ENCODE data around the gene APEH.

APEH gene

DNA sequence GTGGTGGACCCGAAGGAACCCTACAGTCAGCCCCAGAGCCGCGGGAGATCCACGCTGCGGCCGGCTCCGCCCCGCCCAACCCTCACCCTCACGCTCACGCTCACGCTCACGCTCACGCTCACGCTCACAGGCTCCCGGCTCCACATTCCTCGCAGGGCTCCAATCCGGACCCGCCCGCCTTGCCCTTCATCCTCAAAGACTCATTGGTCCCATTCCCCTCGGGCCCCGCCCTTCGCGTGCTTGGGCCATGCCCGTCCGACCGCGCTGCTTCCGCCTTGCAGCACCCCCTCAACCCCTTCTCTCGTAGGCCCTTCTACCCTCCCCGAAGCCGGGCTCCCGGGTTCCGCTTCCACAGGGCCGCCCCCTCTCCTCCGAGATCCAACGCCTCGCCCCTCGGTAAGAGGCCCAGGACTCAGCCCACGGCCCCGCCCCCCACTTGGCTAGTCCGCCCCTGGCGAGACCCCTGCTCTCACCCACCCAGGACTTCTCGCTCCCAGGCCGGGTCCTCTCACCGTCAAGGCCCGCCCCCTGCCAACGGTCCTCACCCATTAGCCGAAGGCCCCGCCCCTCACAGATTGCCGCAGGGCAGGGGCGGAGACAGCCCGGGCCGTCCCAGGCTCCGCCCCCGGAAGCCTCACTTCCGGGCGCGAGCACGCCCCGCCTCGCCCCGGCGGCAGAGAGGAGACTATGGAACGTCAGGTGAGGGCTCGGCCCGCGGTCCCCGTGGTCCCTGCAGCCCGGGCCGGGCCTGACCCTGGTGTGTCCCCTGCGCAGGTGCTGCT lies at the start of gene APEH:
Gene APEH, plus strand, starts transcription at position 637 of the 782 bp plus-strand sequence. Its CDS starts 51 bp downstream, at position 688.
- no peak for TF ChIP-seq CTCF (IDR thresholded peaks at IDR 0.05; ENCODE audit: insufficient read depth, low read depth, low read length, missing control alignments)
- peak within 1 kb of the TSS; percentile 76 for H3K4me3 ChIP-seq (ENCODE audit: low read depth, low read length)
- DNase-seq (ENCODE audit: low read depth) = peak; percentile 99

DNA sequence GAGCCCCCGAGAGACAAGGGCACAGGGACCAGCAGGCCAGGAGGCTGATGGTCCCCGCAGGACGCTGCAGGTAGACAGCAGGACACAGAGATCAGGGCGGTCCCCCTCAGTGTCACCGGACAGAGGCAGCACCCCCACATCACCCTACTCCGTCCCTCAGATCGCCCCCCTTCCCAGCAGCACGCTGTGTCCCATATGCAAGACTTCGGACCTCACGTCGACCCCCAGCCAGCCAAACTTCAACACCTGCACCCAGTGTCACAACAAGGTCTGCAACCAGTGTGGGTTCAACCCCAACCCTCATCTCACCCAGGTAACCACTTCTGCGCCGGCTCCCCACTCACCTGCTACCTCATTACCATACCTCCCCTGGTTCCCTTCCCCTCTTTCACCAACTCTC lies 49.1 kb upstream of the APEH start:
- no peak for TF ChIP-seq CTCF (IDR thresholded peaks at IDR 0.05; ENCODE audit: insufficient read depth, low read depth, low read length, missing control alignments)
- no peak for DNase-seq (ENCODE audit: low read depth)
- H3K4me3 ChIP-seq (ENCODE audit: low read depth, low read length) = no peak overlapping the region

DNA sequence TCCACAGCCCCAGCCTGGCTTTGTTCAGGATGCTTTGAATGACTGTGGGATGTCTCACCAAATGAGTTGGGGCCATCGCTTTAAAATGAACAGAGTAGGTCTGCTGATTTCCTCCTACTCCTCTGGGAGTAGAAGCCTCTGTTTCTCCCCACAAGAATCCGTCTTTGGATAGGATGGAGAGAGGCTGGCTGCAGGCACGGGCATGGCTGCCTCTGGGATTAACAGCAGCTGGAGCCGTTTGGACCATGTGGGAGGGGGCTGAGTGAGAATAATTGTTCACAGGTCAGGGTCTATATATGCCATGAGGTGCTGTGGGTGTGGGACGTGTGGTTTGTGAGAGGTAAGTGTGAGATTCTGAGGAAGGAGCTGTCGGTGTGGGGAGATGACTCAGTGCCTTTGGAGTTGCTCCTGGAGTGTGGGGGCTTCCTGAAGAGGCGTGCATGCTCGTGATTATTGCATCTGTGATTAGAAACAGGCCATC lies 48.0 kb upstream of the APEH start:
- no peak for TF ChIP-seq CTCF (IDR thresholded peaks at IDR 0.05; ENCODE audit: insufficient read depth, low read depth, low read length, missing control alignments)
- no peak overlapping the region for H3K4me3 ChIP-seq (ENCODE audit: low read depth, low read length)

GRCh38 chr3:49626796-49627195 lies 47.4 kb upstream of the APEH start:
- no peak for DNase-seq (ENCODE audit: low read depth)
- H3K4me3 ChIP-seq (ENCODE audit: low read depth, low read length) = no peak overlapping the region
- TF ChIP-seq CTCF (IDR thresholded peaks at IDR 0.05; ENCODE audit: insufficient read depth, low read depth, low read length, missing control alignments) = no peak

More for the DNA sequence above, 48.0 kb upstream of the APEH start:
- DNase-seq (ENCODE audit: low read depth) = no peak

- no peak overlapping the region for H3K4me3 ChIP-seq (ENCODE audit: low read depth, low read length)
- DNase-seq (ENCODE audit: low read depth) = no peak
- TF ChIP-seq CTCF (IDR thresholded peaks at IDR 0.05; ENCODE audit: insufficient read depth, low read depth, low read length, missing control alignments) = no peak
Measured at GRCh38 chr3:49627634-49628033, 46.5 kb upstream of the APEH start.

- H3K4me3 ChIP-seq (ENCODE audit: low read depth, low read length) = no peak overlapping the region
- DNase-seq (ENCODE audit: low read depth) = no peak
- TF ChIP-seq CTCF (IDR thresholded peaks at IDR 0.05; ENCODE audit: insufficient read depth, low read depth, low read length, missing control alignments) = no peak
Measured at GRCh38 chr3:49628249-49628648, 45.9 kb upstream of the APEH start.

GRCh38 chr3:49629451-49629850 lies 44.7 kb upstream of the APEH start:
- H3K4me3 ChIP-seq (ENCODE audit: low read depth, low read length) = no peak overlapping the region
- TF ChIP-seq CTCF (IDR thresholded peaks at IDR 0.05; ENCODE audit: insufficient read depth, low read depth, low read length, missing control alignments) = no peak
- no peak for DNase-seq (ENCODE audit: low read depth)
